HCT116 (cell line): ENCODE measurements around the gene NR5A2. TPM values are rescaled to one million over a fixed set of nuclear protein-coding genes. Genes with fewer than 3 reads are reported as not detected.

Experiments used
- ATAC-seq: fragments of 200-7000 bp; cut with Tn5 transposase; 2 replicates; pipeline ENCODE4 v1.9.1; 2020; ENCODE audit warnings: mild to moderate bottlenecking, moderate library complexity
- BruUV-seq: library from RNA; stranded (reverse); fragments of 400-500 nt; replicated peaks from 2 replicates; lab custom pipeline; 2021; lab: Mats Ljungman, UMichigan
- CTCF ChIA-PET: fragments of 300-600 bp; sonication (Branson Sonifier 250); formaldehyde crosslinking; loops from one replicate; lab custom pipeline; 2021; ENCODE audit warnings: antibody characterized with exemption; lab: Charles Lee
- POLR2A ChIA-PET: fragments of 300-600, 350-600 bp; sonication (Branson Sonifier 250); formaldehyde crosslinking; loops from one replicate; lab custom pipeline; 2021; ENCODE audit warnings: antibody characterized with exemption; lab: Charles Lee
- RAD21 ChIA-PET, 2 experiments: fragments of 300-600 bp; sonication (Branson Sonifier 250); formaldehyde crosslinking; loops; one replicate each; lab custom pipeline; 2023; ENCODE audit warnings: low total read pairs in 2 of 2; ENCODE audit not compliant: uncharacterized antibody in 2 of 2, unreplicated experiment in 2 of 2, low non-redundant PET in 1 of 2; lab: Charles Lee
- DNase-seq: peaks from one replicate; pipeline ENCODE4 v3.0.0-alpha.2; 2010; ENCODE audit warnings: low read depth, low spot score
- H2AFZ ChIP-seq: fragments of 200-600 bp; shearing (Covaris generic), sonication (generic); 2 replicates; pipeline ENCODE4 v1.6.1; 2017; ENCODE audit warnings: low read depth, mixed run types, mixed read lengths, antibody characterized with exemption, low read length; ENCODE audit not compliant: poor library complexity, severe bottlenecking
- H3K27ac ChIP-seq: 2 replicates; pipeline ENCODE4 v1.5.1; 2012; ENCODE audit warnings: low read depth, low read length
- H3K27me3 ChIP-seq: fragments of 200-600 bp; sonication (generic); 2 replicates; pipeline ENCODE4 v1.6.1; 2016; ENCODE audit warnings: mixed run types, low read length, mixed read lengths; ENCODE audit not compliant: insufficient read depth
- H3K36me3 ChIP-seq, 2 experiments: fragments of 200-500 bp in 1 of 2; fragments of 200-600 bp in 1 of 2; sonication (Bioruptor generic) in 1 of 2; sonication (generic) in 1 of 2; 2 replicates each; pipeline versions ENCODE4 v1.5.1 to v1.6.1; 2014 to 2016; ENCODE audit warnings: low read length in 2 of 2, inconsistent platforms in 1 of 2, mixed read lengths in 1 of 2, mixed run types in 1 of 2; ENCODE audit not compliant: insufficient read depth in 2 of 2, control insufficient read depth in 1 of 2
- H3K4me1 ChIP-seq, 2 experiments: fragments of 200-600 bp in 1 of 2; sonication (generic) in 1 of 2; 2 replicates each; pipeline versions ENCODE4 v1.5.1 to v1.6.1; 2012 to 2017; ENCODE audit warnings: low read length in 2 of 2, inconsistent platforms in 1 of 2, mild to moderate bottlenecking in 1 of 2, mixed read lengths in 1 of 2, mixed run types in 1 of 2, moderate library complexity in 1 of 2; ENCODE audit not compliant: insufficient read depth in 2 of 2, control insufficient read depth in 1 of 2
- H3K4me2 ChIP-seq: fragments of 200-600 bp; sonication (generic); 2 replicates; pipeline ENCODE4 v1.6.1; 2017; ENCODE audit warnings: mixed run types, low read length, mixed read lengths
- H3K4me3 ChIP-seq, 2 experiments: fragments of 200-600 bp in 1 of 2; sonication (generic) in 1 of 2; replicated peaks in 1 of 2; 2 replicates each; pipeline ENCODE4 v1.5.1; 2011 to 2016; ENCODE audit warnings: low read length in 2 of 2, control low read depth in 1 of 2, low read depth in 1 of 2, mild to moderate bottlenecking in 1 of 2, mixed read lengths in 1 of 2, mixed run types in 1 of 2
- H3K79me2 ChIP-seq: fragments of 200-600 bp; sonication (generic); 2 replicates; pipeline ENCODE4 v1.6.1; 2017; ENCODE audit warnings: mild to moderate bottlenecking, mixed run types, low read length, moderate library complexity, mixed read lengths; ENCODE audit not compliant: insufficient read depth
- H3K9ac ChIP-seq: fragments of 200-600 bp; sonication (generic); 2 replicates; pipeline ENCODE4 v1.6.1; 2016; ENCODE audit warnings: low read length, mixed read lengths
- H3K9me2 ChIP-seq: fragments of 200-600 bp; sonication (generic), shearing (Covaris generic); 2 replicates; pipeline ENCODE4 v1.6.1; 2017; ENCODE audit warnings: mixed run types, mild to moderate bottlenecking, moderate library complexity; ENCODE audit not compliant: insufficient read depth
- H3K9me3 ChIP-seq, 2 experiments: fragments of 200-500 bp in 1 of 2; fragments of 200-600 bp in 1 of 2; sonication (Bioruptor generic) in 1 of 2; sonication (generic) in 1 of 2; 2 replicates each; pipeline ENCODE4 v1.6.1; 2014 to 2017; ENCODE audit warnings: low read length in 2 of 2, mixed read lengths in 2 of 2, inconsistent platforms in 1 of 2, low read depth in 1 of 2, mild to moderate bottlenecking in 1 of 2, mixed run types in 1 of 2, moderate library complexity in 1 of 2; ENCODE audit not compliant: control insufficient read depth in 1 of 2, insufficient read depth in 1 of 2
- H4K20me1 ChIP-seq: fragments of 200-600 bp; sonication (generic), shearing (Covaris generic); 2 replicates; pipeline ENCODE4 v1.6.1; 2017; ENCODE audit warnings: mixed run types, mild to moderate bottlenecking, moderate library complexity; ENCODE audit not compliant: insufficient read depth
- CBX3 ChIP-seq: IDR thresholded peaks from 2 replicates; pipeline ENCODE4 v1.6.1; 2012; ENCODE audit warnings: low read depth
- CEBPB ChIP-seq: IDR thresholded peaks from 2 replicates; pipeline ENCODE4 v1.6.1; 2012; ENCODE audit warnings: low read depth
- EGR1 ChIP-seq: IDR thresholded peaks from 2 replicates; pipeline ENCODE4 v1.6.1; 2012; ENCODE audit warnings: low read depth
- EZH2 ChIP-seq: fragments of 200-600 bp; sonication (generic); IDR thresholded peaks from 2 replicates; pipeline ENCODE4 v1.6.1; 2017; ENCODE audit warnings: antibody characterized with exemption, mixed run types
- EZH2phosphoT487 ChIP-seq: fragments of 200-600 bp; IDR thresholded peaks from 2 replicates; pipeline ENCODE4 v1.6.1; 2018; ENCODE audit warnings: antibody characterized with exemption, borderline replicate concordance
- FOSL1 ChIP-seq: IDR thresholded peaks from 2 replicates; pipeline ENCODE4 v1.6.1; 2012; ENCODE audit warnings: low read depth
- POLR2A ChIP-seq: IDR thresholded peaks from 2 replicates; pipeline ENCODE4 v1.7.0; 2011; ENCODE audit warnings: borderline replicate concordance; ENCODE audit not compliant: insufficient read depth, insufficient read length; ENCODE audit errors: extremely low read depth
- POLR2AphosphoS5 ChIP-seq: IDR thresholded peaks from 2 replicates; pipeline ENCODE4 v1.6.1; 2011; ENCODE audit warnings: mild to moderate bottlenecking, low read depth, low read length, moderate library complexity
- RAD21 ChIP-seq: IDR thresholded peaks from 2 replicates; pipeline ENCODE4 v1.6.1; 2012; ENCODE audit warnings: low read depth, mild to moderate bottlenecking
- SIN3A ChIP-seq: IDR thresholded peaks from 2 replicates; pipeline ENCODE4 v1.6.1; 2012; ENCODE audit warnings: low read depth
- SP1 ChIP-seq: IDR thresholded peaks from 2 replicates; pipeline ENCODE4 v1.6.1; 2012; ENCODE audit warnings: low read depth
- SRF ChIP-seq: IDR thresholded peaks from 2 replicates; pipeline ENCODE4 v1.6.1; 2012; ENCODE audit warnings: low read depth
- TCF7L2 ChIP-seq: IDR thresholded peaks from 2 replicates; pipeline ENCODE4 v1.7.0; 2011; ENCODE audit warnings: borderline replicate concordance, inconsistent platforms; ENCODE audit not compliant: insufficient read depth, insufficient read length; ENCODE audit errors: extremely low read depth
- YY1 ChIP-seq: IDR thresholded peaks from 2 replicates; pipeline ENCODE4 v1.6.1; 2011; ENCODE audit warnings: low read length, low read depth, moderate library complexity, mild to moderate bottlenecking; ENCODE audit not compliant: insufficient replicate concordance; ENCODE audit errors: extremely low read depth
- ZFX ChIP-seq: fragments of 450-650 bp; IDR thresholded peaks from 2 replicates; pipeline ENCODE4 v1.6.1; 2017
- ZNF274 ChIP-seq: fragments of 200-500 bp; sonication (Bioruptor generic); IDR thresholded peaks from 2 replicates; pipeline ENCODE4 v1.6.1; 2014; ENCODE audit warnings: mild to moderate bottlenecking, low read depth, low read length, inconsistent platforms
- intact Hi-C: fragments of 100-400 bp; cut with micrococcal nuclease; formaldehyde crosslinking; loops from 2 replicates; pipeline ENCODE4 v1.10.0; 2022
- total RNA-seq: library from RNA; stranded (reverse); gene quantifications from one replicate; pipeline ENCODE4 v1.2.1, GENCODE V29; 2021; ENCODE audit not compliant: unreplicated experiment
- TF ChIP-seq, protein P1 (sequence below), 3 experiments: fragments of 200-600 bp in 1 of 3; sonication (generic) in 1 of 3; IDR thresholded peaks in 2 of 3; conservative IDR thresholded peaks in 1 of 3; 2 replicates each; pipeline ENCODE4 v1.5.1; 2012 to 2017; ENCODE audit warnings: low read depth in 2 of 3, low read length in 2 of 3, antibody characterized with exemption in 1 of 3, borderline replicate concordance in 1 of 3, control low read depth in 1 of 3, mild to moderate bottlenecking in 1 of 3, mixed read lengths in 1 of 3, mixed run types in 1 of 3, moderate library complexity in 1 of 3; ENCODE audit not compliant: insufficient read depth in 1 of 3
- TF ChIP-seq, protein P2 (sequence below): IDR thresholded peaks from 2 replicates; pipeline ENCODE4 v1.6.1; 2012; ENCODE audit warnings: low read depth
- TF ChIP-seq, protein P3 (sequence below): IDR thresholded peaks from 2 replicates; pipeline ENCODE4 v1.6.1; 2011; ENCODE audit warnings: mild to moderate bottlenecking, low read length, moderate library complexity; ENCODE audit not compliant: insufficient replicate concordance; ENCODE audit errors: extremely low read depth
- TF ChIP-seq, protein P4 (sequence below): IDR thresholded peaks from 2 replicates; pipeline ENCODE4 v1.6.1; 2012

Gene NR5A2
- total RNA-seq, 1 experiment from 2014 or later, result 0.91 TPM

DNA sequence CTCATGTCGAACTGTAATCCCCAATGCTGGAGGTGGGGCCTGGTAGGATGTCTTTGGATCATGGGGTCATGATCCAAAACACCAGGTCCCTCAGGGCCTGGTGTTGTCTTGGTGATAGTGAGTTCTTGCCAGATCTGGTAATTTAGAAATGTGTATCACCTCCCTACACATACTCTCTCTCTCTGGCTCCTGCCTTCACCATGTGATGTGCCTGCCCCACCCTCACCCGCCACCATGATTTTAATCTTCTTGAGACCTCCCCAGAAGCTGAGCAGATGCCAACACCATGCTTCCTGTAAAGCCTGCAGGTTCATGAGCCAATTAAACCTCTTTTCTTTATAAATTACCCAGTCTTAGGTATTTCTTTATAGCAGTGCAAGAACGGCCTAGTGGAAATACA, 136.4 kb downstream of the NR5A2 start:
- Histone ChIP-seq H3K9me2 (no peaks in the 10 kb centered on the region), H3K79me2 (no peaks in the 10 kb centered on the region), H3K9ac (no peak overlapping the region), H3K27me3 (no peaks in the 10 kb centered on the region)
- DNase-seq, result no peak
- BruUV-seq, result no TSS peak
- POLR2A ChIA-PET, result no interaction called here
- CTCF ChIA-PET, result no interaction called here
- TF ChIP-seq CBX3 (no peak), POLR2A (no peak), TCF7L2 (no peak), FOSL1 (no peak), SIN3A (no peak), POLR2AphosphoS5 (no peak), EZH2 (no peak), CEBPB (no peak), RAD21 (no peak), ZFX (no peak), SP1 (no peak), SRF (no peak), EZH2phosphoT487 (no peak), ZNF274 (no peak), EGR1 (no peak), YY1 (no peak)
- TF ChIP-seq, protein P1, sequence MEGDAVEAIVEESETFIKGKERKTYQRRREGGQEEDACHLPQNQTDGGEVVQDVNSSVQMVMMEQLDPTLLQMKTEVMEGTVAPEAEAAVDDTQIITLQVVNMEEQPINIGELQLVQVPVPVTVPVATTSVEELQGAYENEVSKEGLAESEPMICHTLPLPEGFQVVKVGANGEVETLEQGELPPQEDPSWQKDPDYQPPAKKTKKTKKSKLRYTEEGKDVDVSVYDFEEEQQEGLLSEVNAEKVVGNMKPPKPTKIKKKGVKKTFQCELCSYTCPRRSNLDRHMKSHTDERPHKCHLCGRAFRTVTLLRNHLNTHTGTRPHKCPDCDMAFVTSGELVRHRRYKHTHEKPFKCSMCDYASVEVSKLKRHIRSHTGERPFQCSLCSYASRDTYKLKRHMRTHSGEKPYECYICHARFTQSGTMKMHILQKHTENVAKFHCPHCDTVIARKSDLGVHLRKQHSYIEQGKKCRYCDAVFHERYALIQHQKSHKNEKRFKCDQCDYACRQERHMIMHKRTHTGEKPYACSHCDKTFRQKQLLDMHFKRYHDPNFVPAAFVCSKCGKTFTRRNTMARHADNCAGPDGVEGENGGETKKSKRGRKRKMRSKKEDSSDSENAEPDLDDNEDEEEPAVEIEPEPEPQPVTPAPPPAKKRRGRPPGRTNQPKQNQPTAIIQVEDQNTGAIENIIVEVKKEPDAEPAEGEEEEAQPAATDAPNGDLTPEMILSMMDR (IDR thresholded peaks at IDR 0.05 in 2 of 3, conservative IDR thresholded peaks at IDR 0.05 in 1 of 3; ENCODE audit: borderline replicate concordance in 1 of 3, insufficient read depth in 1 of 3, low read depth in 2 of 3, low read length in 2 of 3), result no peak
- TF ChIP-seq, protein P2, sequence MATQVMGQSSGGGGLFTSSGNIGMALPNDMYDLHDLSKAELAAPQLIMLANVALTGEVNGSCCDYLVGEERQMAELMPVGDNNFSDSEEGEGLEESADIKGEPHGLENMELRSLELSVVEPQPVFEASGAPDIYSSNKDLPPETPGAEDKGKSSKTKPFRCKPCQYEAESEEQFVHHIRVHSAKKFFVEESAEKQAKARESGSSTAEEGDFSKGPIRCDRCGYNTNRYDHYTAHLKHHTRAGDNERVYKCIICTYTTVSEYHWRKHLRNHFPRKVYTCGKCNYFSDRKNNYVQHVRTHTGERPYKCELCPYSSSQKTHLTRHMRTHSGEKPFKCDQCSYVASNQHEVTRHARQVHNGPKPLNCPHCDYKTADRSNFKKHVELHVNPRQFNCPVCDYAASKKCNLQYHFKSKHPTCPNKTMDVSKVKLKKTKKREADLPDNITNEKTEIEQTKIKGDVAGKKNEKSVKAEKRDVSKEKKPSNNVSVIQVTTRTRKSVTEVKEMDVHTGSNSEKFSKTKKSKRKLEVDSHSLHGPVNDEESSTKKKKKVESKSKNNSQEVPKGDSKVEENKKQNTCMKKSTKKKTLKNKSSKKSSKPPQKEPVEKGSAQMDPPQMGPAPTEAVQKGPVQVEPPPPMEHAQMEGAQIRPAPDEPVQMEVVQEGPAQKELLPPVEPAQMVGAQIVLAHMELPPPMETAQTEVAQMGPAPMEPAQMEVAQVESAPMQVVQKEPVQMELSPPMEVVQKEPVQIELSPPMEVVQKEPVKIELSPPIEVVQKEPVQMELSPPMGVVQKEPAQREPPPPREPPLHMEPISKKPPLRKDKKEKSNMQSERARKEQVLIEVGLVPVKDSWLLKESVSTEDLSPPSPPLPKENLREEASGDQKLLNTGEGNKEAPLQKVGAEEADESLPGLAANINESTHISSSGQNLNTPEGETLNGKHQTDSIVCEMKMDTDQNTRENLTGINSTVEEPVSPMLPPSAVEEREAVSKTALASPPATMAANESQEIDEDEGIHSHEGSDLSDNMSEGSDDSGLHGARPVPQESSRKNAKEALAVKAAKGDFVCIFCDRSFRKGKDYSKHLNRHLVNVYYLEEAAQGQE, result no peak
- TF ChIP-seq, protein P3, sequence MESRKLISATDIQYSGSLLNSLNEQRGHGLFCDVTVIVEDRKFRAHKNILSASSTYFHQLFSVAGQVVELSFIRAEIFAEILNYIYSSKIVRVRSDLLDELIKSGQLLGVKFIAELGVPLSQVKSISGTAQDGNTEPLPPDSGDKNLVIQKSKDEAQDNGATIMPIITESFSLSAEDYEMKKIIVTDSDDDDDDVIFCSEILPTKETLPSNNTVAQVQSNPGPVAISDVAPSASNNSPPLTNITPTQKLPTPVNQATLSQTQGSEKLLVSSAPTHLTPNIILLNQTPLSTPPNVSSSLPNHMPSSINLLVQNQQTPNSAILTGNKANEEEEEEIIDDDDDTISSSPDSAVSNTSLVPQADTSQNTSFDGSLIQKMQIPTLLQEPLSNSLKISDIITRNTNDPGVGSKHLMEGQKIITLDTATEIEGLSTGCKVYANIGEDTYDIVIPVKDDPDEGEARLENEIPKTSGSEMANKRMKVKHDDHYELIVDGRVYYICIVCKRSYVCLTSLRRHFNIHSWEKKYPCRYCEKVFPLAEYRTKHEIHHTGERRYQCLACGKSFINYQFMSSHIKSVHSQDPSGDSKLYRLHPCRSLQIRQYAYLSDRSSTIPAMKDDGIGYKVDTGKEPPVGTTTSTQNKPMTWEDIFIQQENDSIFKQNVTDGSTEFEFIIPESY, result no peak
- TF ChIP-seq, protein P4, sequence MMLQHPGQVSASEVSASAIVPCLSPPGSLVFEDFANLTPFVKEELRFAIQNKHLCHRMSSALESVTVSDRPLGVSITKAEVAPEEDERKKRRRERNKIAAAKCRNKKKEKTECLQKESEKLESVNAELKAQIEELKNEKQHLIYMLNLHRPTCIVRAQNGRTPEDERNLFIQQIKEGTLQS, result no peak
- TF ChIP-seq, all 23 proteins: peak for 0
- Histone ChIP-seq H2AFZ (no peak overlapping the region), H3K4me2 (no peak overlapping the region), H3K9me3 (no peaks in the 10 kb centered on the region), H3K4me3 (no peak overlapping the region), H3K36me3 (no peaks in the 10 kb centered on the region), H3K27ac (no peak overlapping the region), H3K4me1 (peaks cover 10 to 20% of the 10 kb centered on the region in 2 experiments), H4K20me1 (no peaks in the 10 kb centered on the region)
- intact Hi-C loops, result no loop called here
- RAD21 ChIA-PET, result no interaction called here
- ATAC-seq, result no peak
